A549 (cell line): Measurements from ENCODE around the gene TAF1A.

Experiments used
- CTCF ChIP-seq: fragments of >200 bp; sonication (Bioruptor Twin); formaldehyde crosslinking; IDR thresholded peaks from 3 replicates; pipeline ENCODE4 v1.5.1; 2016
- EP300 ChIP-seq, 2 experiments: fragments of >200 bp; sonication (Bioruptor Twin); formaldehyde crosslinking; IDR thresholded peaks; 2 replicates in 1 of 2; 3 replicates in 1 of 2; pipeline ENCODE4 v1.6.1; 2016 to 2017
- HDAC2 ChIP-seq: fragments of 200-600 bp; sonication (generic); IDR thresholded peaks from 2 replicates; pipeline ENCODE4 v1.6.1; 2016
- HMGXB4 ChIP-seq: fragments of 250-450 bp; sonication (Bioruptor Pico); IDR thresholded peaks from 2 replicates; pipeline ENCODE4 v1.5.0; 2021; ENCODE audit warnings: mild to moderate bottlenecking, moderate library complexity, borderline replicate concordance
- HOXA7 ChIP-seq: fragments of 250-450 bp; sonication (Bioruptor Pico); IDR thresholded peaks from 2 replicates; pipeline ENCODE4 v1.5.0; 2020; ENCODE audit warnings: mild to moderate bottlenecking, moderate library complexity
- JUNB ChIP-seq: fragments of >200 bp; sonication (Bioruptor Twin); formaldehyde crosslinking; IDR thresholded peaks from 2 replicates; pipeline ENCODE4 v1.6.1; 2016
- KDM1A ChIP-seq: fragments of 200-600 bp; sonication (generic); IDR thresholded peaks from 2 replicates; pipeline ENCODE4 v1.6.1; 2016; ENCODE audit warnings: low read depth, mild to moderate bottlenecking
- MAX ChIP-seq: IDR thresholded peaks from 2 replicates; pipeline ENCODE4 v1.6.1; 2012
- MYC ChIP-seq: IDR thresholded peaks from 2 replicates; pipeline ENCODE4 v1.6.1; 2012; ENCODE audit warnings: mild to moderate bottlenecking, inconsistent platforms, low read length, improper control_type of control experiment, borderline replicate concordance
- POLR2A ChIP-seq: IDR thresholded peaks from 2 replicates; pipeline ENCODE4 v1.6.1; 2012; ENCODE audit warnings: mild to moderate bottlenecking, low read length
- RAD21 ChIP-seq, 2 experiments: fragments of >200 bp in 1 of 2; sonication (Bioruptor Twin) in 1 of 2; formaldehyde crosslinking in 1 of 2; IDR thresholded peaks in 1 of 2; conservative IDR thresholded peaks in 1 of 2; 2 replicates in 1 of 2; 3 replicates in 1 of 2; pipeline ENCODE4 v1.6.1; 2012 to 2018; ENCODE audit warnings: inconsistent platforms in 1 of 2
- RARB ChIP-seq: fragments of 250-450 bp; sonication (Bioruptor Pico); IDR thresholded peaks from 2 replicates; pipeline ENCODE4 v1.8.0; 2021; ENCODE audit warnings: mild to moderate bottlenecking, moderate library complexity
- REST ChIP-seq: fragments of 200-600 bp; sonication (generic); IDR thresholded peaks from 2 replicates; pipeline ENCODE4 v1.6.1; 2016; ENCODE audit warnings: antibody characterized with exemption, mild to moderate bottlenecking, moderate library complexity
- SMC3 ChIP-seq: fragments of >200 bp; sonication (Bioruptor Twin); formaldehyde crosslinking; IDR thresholded peaks from 3 replicates; pipeline ENCODE4 v1.6.1; 2018; ENCODE audit warnings: inconsistent platforms

GRCh38 chr1:222610728-222611127 is 21.0 kb upstream of the TAF1A start:
- TF ChIP-seq CTCF = no peak
- TF ChIP-seq MAX = no peak
- no peak for TF ChIP-seq KDM1A
- TF ChIP-seq POLR2A = no peak
- TF ChIP-seq RAD21 (conservative IDR thresholded peaks at IDR 0.05 in 1 of 2, IDR thresholded peaks at IDR 0.05 in 1 of 2) = no peak
- TF ChIP-seq REST = no peak
- no peak for TF ChIP-seq SMC3
- no peak for TF ChIP-seq HOXA7 (CRISPR knock-in tag)
- no peak for TF ChIP-seq JUNB
- TF ChIP-seq RARB (CRISPR knock-in tag) = no peak
- no peak for TF ChIP-seq HMGXB4 (CRISPR knock-in tag)
- no peak for TF ChIP-seq HDAC2
- TF ChIP-seq MYC = no peak
- TF ChIP-seq EP300 (IDR thresholded peaks at IDR 0.05) = no peak
